HG02885 (cell line): Measurements from ENCODE around the gene EYA4.

Source experiments
- ATAC-seq: cut with Tn5 transposase; IDR thresholded peaks from one replicate; pipeline ENCODE4 v1.9.1; 2021; ENCODE audit warnings: mild to moderate bottlenecking; ENCODE audit not compliant: unreplicated experiment, poor library complexity

Gene EYA4

GRCh38 chr6:133502441-133503335 is 261.5 kb downstream of the EYA4 start:
- no peak for ATAC-seq

- no peak for ATAC-seq
Observed at GRCh38 chr6:133503336-133503729, 262.2 kb downstream of the EYA4 start.

GRCh38 chr6:133504158-133504557 is 263.0 kb downstream of the EYA4 start:
- no peak for ATAC-seq

- no peak for ATAC-seq
Observed at GRCh38 chr6:133504761-133505160, 263.6 kb downstream of the EYA4 start.

- ATAC-seq: no peak
Observed at GRCh38 chr6:133505681-133506080, 264.5 kb downstream of the EYA4 start.

- ATAC-seq: peak; percentile 44
Observed at GRCh38 chr6:133512410-133513016, 271.4 kb downstream of the EYA4 start.

- ATAC-seq: no peak
Observed at GRCh38 chr6:133523816-133524215, 282.7 kb downstream of the EYA4 start.

GRCh38 chr6:133526436-133526835 is 285.3 kb downstream of the EYA4 start:
- no peak for ATAC-seq

- no peak for ATAC-seq
Observed at GRCh38 chr6:133528566-133528965, 287.4 kb downstream of the EYA4 start.

GRCh38 chr6:133532908-133533307 is 291.8 kb downstream of the EYA4 start:
- no peak for ATAC-seq

- ATAC-seq: no peak
Observed at GRCh38 chr6:133539502-133540259, 298.5 kb downstream of the EYA4 start.

- no peak for ATAC-seq
Observed at GRCh38 chr6:133540361-133540760, 299.2 kb downstream of the EYA4 start.

- ATAC-seq: no peak
Observed at GRCh38 chr6:133541040-133541439, 299.9 kb downstream of the EYA4 start.

- no peak for ATAC-seq
Observed at GRCh38 chr6:133542056-133542821, 301.1 kb downstream of the EYA4 start.

- ATAC-seq: no peak
Observed at GRCh38 chr6:133544419-133544818, 303.3 kb downstream of the EYA4 start.

GRCh38 chr6:133546098-133546497 is 304.9 kb downstream of the EYA4 start:
- ATAC-seq: no peak

- no peak for ATAC-seq
Observed at GRCh38 chr6:133547136-133547535, 306.0 kb downstream of the EYA4 start.

GRCh38 chr6:133548423-133549159 is 307.4 kb downstream of the EYA4 start:
- ATAC-seq: no peak

GRCh38 chr6:133549371-133549801 is 308.2 kb downstream of the EYA4 start:
- ATAC-seq: no peak

- ATAC-seq: no peak
Observed at GRCh38 chr6:133550026-133550425, 308.9 kb downstream of the EYA4 start.
